NCI-H1048 (cell line): Measurements from ENCODE around the gene L3MBTL2.
"Not testable (repeated sequence)": the region's sequence is repeated elsewhere in the genome, so short reads cannot be mapped to it uniquely, and the experiment has no call there.

Experiments
- DNase-seq: peaks from one replicate; lab custom pipeline; 2025; lab: John Stamatoyannopoulos, UW

The L3MBTL2 gene

DNA sequence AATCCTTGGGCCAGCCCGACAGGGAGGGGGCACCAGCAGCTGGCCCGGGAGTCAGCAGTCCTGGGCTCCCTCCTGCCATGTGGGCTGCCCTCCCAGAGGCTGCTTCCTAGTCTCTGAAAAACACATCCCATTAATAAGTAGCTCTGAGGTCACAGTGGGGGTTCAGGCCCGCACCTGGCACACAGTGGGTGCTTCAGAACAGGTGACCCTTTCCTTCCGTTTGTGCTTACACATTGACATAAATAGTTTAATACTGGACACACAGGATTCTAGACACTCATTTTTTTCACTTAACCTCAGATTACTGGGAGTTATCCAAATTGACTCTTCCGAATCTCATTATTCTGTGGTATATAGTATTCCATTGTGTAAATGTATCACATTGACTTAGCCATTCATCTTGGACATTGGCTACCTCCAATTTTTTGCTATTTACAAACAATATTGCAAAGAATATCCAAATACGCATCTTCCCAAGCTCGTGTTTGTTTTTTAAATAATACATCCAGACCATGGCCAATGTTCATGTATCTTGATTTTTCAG is 36.1 kb downstream of the L3MBTL2 start:
- no peak for DNase-seq

- DNase-seq, result no peak
These were observed 37.4 kb downstream of the L3MBTL2 start for GRCh38 chr22:41242396-41243117.

DNA sequence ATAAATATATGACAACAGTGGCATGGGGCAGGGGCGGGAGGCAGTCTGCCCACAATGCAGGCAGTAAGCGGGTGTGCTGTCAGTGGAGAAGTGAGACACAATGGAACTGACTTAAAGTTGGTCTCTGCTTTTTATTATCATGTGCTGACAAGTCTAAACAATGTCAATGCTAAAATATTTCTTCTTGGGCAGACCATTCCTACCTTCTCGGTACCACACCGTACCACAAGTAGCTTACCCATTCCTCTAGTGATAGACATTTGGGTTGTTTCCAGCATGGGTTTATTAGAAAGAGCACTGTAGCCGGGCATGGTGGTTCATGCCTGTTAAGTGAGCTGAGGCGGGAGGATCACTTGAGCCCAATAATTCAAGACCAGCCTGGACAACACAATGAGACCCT is 38.2 kb downstream of the L3MBTL2 start:
- DNase-seq, result no peak

DNA sequence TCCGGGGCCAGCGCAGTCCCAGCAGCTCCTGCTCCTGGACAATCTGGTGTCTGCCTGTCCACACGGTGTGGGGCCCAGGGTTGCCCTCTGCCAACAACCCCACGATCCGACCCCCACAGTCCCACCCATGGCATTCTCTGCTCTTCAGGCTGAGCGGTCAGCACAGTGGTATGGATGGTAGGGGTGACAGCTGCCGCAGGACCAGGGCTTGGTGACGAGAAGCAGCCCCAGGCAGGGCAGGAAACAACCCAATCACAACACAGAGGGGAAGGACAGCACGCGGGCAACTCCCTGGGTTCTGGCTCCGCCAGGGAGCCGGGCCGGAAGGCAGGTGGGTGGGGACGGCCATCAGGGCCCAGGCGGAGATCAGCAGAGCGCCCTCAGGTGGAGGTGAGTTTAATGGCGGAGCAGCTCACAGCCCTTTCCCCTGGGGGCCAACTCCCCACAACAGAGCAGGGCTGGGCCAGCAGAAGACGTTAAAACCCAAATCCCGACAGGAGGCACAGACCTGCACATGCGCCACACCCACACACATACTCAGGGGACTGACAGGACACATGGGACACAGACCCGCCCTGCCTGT is 40.9 kb downstream of the L3MBTL2 start:
- DNase-seq, result no peak

GRCh38 chr22:41247703-41248102 is 42.6 kb downstream of the L3MBTL2 start:
- DNase-seq, result no peak

GRCh38 chr22:41248314-41248713 is 43.2 kb downstream of the L3MBTL2 start:
- DNase-seq, result no peak

DNA sequence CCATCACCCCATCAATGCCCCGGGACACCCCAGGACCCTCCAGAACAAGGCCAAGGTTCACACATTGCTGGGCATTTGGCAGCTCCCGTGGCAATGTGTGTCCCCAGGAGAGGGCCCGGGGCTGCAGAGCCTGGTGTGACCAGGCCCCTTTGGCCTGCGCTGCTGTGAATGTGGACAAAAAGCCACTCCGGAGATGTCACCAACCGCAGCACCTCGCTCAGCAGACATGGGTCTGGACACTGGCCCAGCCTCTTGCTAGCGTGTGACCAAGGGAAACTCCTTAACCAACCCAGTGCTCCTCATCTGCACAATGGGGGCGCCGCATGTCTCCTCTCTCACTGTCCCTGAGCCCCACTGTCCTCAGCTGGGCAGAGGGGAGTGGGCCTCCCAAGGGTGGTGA is 43.6 kb downstream of the L3MBTL2 start:
- DNase-seq, result no peak

DNA sequence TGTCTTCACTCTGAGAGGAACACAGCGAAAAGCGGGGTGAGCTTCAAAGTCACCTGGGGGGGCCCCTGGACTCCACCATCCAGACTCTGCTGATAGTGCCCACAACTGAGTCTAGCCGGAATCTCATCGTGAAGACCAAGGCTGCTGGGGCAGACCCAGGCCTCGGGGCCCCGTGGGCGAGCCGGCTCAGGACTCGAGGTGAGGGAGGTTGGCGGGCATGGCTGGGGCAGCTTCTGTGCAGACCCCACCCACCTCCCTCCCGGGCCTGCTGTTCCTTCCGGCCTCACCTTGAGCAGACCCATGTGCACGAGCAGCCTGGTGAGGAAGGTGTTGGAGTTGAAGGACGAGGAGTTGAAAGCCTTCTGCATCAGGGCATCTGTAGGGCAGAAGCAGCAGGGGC is 44.3 kb downstream of the L3MBTL2 start:
- no peak for DNase-seq

DNA sequence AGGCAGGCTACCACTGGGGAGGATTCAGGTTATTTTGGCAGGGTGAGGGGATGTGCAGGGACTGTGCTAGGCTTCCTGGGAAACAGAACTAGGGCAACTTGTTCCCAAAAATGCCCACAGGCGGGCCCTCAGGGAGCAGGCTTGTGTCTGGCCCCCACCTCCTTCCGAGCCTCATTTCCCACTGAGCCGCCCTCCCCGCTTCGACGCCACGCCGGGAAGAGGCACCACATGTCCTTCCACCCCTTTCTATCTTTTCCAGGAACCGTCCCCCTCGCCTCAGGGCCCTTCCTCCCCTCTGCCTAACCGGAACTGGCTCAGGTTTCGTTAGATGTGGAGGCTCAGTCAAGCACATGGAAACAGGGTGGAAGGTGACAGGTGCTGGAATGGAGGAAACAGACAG is 45.0 kb downstream of the L3MBTL2 start:
- no peak for DNase-seq

DNA sequence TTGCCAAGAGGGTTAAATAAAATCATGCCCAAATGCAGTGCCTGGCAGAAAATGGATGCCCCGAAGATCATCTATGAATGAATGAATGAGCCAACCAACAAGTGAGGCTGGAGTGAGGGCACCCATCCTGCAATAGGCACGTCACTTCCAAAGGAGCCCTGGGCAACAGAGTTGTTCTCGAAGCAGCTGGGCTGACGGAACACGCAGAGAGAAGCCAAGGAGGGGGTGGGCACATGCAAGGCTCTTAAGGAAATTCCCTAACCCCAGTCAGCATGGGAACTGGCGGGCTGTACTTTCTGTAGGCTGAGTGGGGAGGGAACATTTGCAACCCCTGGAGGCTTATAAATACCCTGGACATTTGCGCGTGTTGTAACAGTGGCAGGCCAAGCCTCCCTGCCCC is 47.3 kb downstream of the L3MBTL2 start:
- no peak for DNase-seq

- no peak for DNase-seq
These were observed 49.1 kb downstream of the L3MBTL2 start for GRCh38 chr22:41254230-41254629.

GRCh38 chr22:41256254-41257253 is 51.4 kb downstream of the L3MBTL2 start:
- DNase-seq, result no peak

- DNase-seq, result no peak
These were observed 52.6 kb downstream of the L3MBTL2 start for GRCh38 chr22:41257696-41258095.

DNA sequence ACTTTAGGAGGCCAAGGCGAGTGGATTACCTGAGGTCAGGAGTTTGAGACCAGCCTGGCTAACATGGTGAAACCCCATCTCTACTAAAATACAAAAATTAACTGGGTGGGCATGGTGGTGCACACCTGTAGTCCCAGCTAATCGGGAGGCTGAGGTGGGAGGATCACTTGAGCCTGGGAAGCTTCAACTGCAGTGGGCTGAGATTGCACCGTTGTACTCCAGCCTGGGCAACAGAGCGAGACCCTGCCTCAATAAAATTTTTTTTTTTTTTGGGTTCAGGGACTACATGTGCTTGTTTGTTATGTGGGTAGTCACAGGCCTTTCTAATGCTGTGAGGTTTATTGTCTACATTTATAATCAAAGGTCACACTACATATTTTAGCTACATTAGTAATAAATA is 54.6 kb downstream of the L3MBTL2 start:
- not testable (repeated sequence) for DNase-seq

GRCh38 chr22:41260871-41261270 is 55.8 kb downstream of the L3MBTL2 start:
- DNase-seq, result no peak

DNA sequence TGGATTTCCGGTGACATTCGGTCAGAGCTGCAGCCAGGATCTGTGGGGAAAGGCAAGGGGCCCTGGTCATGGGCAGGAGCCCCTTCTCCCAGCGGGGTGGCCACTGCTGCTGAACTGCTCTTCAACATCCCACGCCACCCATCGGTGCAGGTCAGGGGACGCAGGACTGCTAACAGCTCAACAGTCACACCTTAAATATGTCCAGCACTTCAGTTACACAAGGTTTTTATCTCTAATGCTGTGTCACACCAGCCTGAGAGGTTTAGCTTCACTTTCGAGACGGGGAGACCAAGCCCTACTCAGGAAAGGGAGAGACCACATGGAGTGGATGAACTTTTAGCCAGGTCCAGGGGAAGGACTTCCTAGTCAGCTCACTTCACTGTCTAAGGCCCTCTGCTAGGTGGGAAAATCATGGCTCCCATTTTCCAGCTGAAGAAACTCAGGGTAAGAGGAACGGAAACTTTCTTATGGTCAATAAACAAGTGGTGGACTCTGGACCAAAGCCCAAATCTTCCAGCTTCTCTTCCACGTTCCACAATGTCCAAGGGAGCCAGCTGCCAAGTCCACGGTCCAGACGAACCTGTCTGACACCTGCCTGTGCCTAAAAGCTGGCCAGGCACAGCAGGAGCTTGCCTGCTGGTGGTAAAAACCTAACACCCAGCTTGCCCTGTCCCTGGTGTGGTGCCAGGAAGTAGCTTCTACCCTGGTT is 56.6 kb downstream of the L3MBTL2 start:
- DNase-seq, result no peak

DNA sequence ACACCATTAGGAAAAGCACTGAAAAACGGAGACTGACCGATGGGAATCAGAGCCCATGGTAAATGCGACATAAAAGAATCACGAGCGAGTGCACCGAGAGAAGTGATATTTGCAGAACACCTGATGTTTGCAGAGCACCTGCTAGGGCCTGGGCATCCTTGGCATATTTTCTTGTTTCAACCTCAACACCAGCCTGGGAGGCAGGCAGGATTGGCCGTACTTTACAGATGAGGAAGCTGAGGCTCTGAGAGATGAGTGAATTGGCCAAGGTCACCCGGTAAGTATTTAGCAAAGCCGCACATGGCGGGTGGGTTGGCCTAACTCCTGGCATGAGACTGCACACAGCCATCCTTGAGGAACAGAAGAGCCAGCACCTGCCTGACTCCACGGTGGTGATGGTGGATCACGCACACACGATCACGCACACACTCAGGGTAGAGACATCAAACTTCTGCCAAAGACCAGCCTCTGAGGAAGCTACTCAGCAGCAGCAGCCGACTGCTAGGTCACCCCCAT is 57.2 kb downstream of the L3MBTL2 start:
- no peak for DNase-seq

GRCh38 chr22:41263704-41264103 is 58.6 kb downstream of the L3MBTL2 start:
- no peak for DNase-seq

DNA sequence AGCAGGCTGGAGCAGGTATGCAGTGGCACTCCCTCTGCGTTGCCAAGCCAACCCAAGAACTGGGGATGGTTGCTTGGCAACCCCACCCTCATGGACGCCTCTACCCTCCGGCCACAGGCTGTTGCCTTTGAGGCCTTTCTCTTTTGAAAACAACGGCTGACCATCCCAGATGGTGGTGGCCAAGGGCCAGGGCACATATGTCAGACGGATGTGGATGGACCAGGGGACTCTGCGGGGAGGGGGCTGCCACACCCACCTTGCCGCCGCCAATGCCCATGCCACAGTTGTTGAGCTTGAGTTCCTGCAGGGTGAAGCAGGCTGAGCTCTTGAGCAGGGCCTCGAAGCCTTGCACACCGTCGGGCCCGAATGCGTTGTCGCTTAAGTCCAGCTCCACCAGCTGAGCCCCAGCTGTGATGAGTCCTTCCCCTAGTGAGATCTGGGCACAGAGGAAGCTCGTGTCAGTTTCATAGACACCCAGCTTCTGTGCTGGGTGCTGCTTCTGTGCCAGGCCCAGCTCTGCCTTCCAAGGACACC is 59.4 kb downstream of the L3MBTL2 start:
- no peak for DNase-seq

DNA sequence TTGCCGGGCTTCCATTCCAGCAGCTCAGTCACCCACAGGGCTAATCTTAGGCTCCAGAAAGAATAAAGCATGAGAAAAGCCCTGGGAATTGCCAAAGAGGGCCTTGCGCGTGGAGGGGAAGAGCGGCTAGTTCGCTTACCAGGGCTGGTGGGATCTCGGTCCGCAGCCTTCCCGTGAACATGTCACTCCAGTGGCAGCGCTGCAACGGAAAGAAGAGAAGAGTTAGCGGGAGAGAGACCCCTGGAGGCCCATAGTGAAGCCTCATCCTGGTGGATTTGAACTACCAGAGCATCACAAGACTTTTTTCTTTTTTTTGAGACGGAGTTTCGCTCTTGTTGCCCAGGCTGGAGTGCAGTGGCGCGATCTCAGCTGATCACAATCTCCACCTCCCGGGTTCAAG is 62.8 kb downstream of the L3MBTL2 start:
- DNase-seq, result no peak

GRCh38 chr22:41271787-41272186 is 66.7 kb downstream of the L3MBTL2 start:
- DNase-seq, result no peak
